ENCODE results near the gene RHCG. TPM values are rescaled to one million over a fixed set of nuclear protein-coding genes. Genes with fewer than 3 reads are reported as not detected.

RHCG gene
- total RNA-seq, 1 experiment from 2014 or later, result not detected

- no peak for ATAC-seq
- POLR2A ChIA-PET (ENCODE audit: unreplicated experiment), result no interaction called here
These were observed 36.3 kb downstream of the RHCG start for GRCh38 chr15:89460048-89460447.

GRCh38 chr15:89459271-89460038 is 36.9 kb downstream of the RHCG start:
- no peaks in the 10 kb centered on the region for H3K27me3 ChIP-seq (ENCODE audit: low read length)
- ChIA-PET POLR2A (ENCODE audit: unreplicated experiment) (no interaction called here), CTCF (no interaction called here)
- no peak overlapping the region for H2AFZ ChIP-seq (ENCODE audit: low read length)
- no peaks in the 10 kb centered on the region for H3K9me3 ChIP-seq (ENCODE audit: low read length)
- no peaks in the 10 kb centered on the region for H3K79me2 ChIP-seq (ENCODE audit: low read length)
- no peaks in the 10 kb centered on the region for H3F3A ChIP-seq (ENCODE audit: low read length, unreplicated experiment)
- H3K9me2 ChIP-seq (replicated peaks; ENCODE audit: low read length), result no peaks in the 10 kb centered on the region
- no peaks in the 10 kb centered on the region for H4K20me1 ChIP-seq (ENCODE audit: low read length)
- no peaks in the 10 kb centered on the region for H3K36me3 ChIP-seq (ENCODE audit: low read depth, low read length)
- DNase-seq (no peak), ATAC-seq (no peak)
- no peak overlapping the region for H3K4me3 ChIP-seq (ENCODE audit: low read length)
- no peak overlapping the region for H3K9ac ChIP-seq (ENCODE audit: low read length)
- no TSS peak for BruUV-seq (replicated peaks)
- no peaks in the 10 kb centered on the region for H3K4me1 ChIP-seq (ENCODE audit: insufficient read depth, low read length)
- TF ChIP-seq EZH2phosphoT487 (IDR thresholded peaks at IDR 0.05; ENCODE audit: borderline replicate concordance, low read length) (no peak), EZH2 (IDR thresholded peaks at IDR 0.05; ENCODE audit: low read length, unreplicated experiment) (no peak), CTCF (conservative IDR thresholded peaks at IDR 0.05; ENCODE audit: low read depth, low read length) (no peak)
- intact Hi-C loops (cut with micrococcal nuclease), result no loop called here
- H3K27ac ChIP-seq (ENCODE audit: low read length), result no peak overlapping the region
- H3K4me2 ChIP-seq (ENCODE audit: low read length), result no peak overlapping the region

More at GRCh38 chr15:89460048-89460447, 36.3 kb downstream of the RHCG start:
- no peaks in the 10 kb centered on the region for H3K4me1 ChIP-seq (ENCODE audit: insufficient read depth, low read length)
- CTCF ChIA-PET, result no interaction called here
- no peaks in the 10 kb centered on the region for H3F3A ChIP-seq (ENCODE audit: low read length, unreplicated experiment)
- no peak for DNase-seq
- no peak overlapping the region for H3K4me2 ChIP-seq (ENCODE audit: low read length)
- TF ChIP-seq EZH2phosphoT487 (IDR thresholded peaks at IDR 0.05; ENCODE audit: borderline replicate concordance, low read length), result no peak
- TF ChIP-seq EZH2 (IDR thresholded peaks at IDR 0.05; ENCODE audit: low read length, unreplicated experiment), result no peak
- TF ChIP-seq CTCF (conservative IDR thresholded peaks at IDR 0.05; ENCODE audit: low read depth, low read length), result no peak
- intact Hi-C loops (cut with micrococcal nuclease), result no loop called here
- no TSS peak for BruUV-seq (replicated peaks)
- no peaks in the 10 kb centered on the region for H3K9me3 ChIP-seq (ENCODE audit: low read length)
- no peaks in the 10 kb centered on the region for H3K27me3 ChIP-seq (ENCODE audit: low read length)
- H2AFZ ChIP-seq (ENCODE audit: low read length), result no peak overlapping the region
- no peak overlapping the region for H3K4me3 ChIP-seq (ENCODE audit: low read length)
- no peak overlapping the region for H3K9ac ChIP-seq (ENCODE audit: low read length)
- no peak overlapping the region for H3K27ac ChIP-seq (ENCODE audit: low read length)
- no peaks in the 10 kb centered on the region for H3K36me3 ChIP-seq (ENCODE audit: low read depth, low read length)
- H3K9me2 ChIP-seq (replicated peaks; ENCODE audit: low read length), result no peaks in the 10 kb centered on the region
- H4K20me1 ChIP-seq (ENCODE audit: low read length), result no peaks in the 10 kb centered on the region
- H3K79me2 ChIP-seq (ENCODE audit: low read length), result no peaks in the 10 kb centered on the region

- Histone ChIP-seq H3K4me1 (ENCODE audit: insufficient read depth, low read length) (no peaks in the 10 kb centered on the region), H3K9me2 (replicated peaks; ENCODE audit: low read length) (no peaks in the 10 kb centered on the region), H3K27ac (ENCODE audit: low read length) (no peak overlapping the region), H3K4me2 (ENCODE audit: low read length) (no peak overlapping the region), H3K36me3 (ENCODE audit: low read depth, low read length) (no peaks in the 10 kb centered on the region), H4K20me1 (ENCODE audit: low read length) (no peaks in the 10 kb centered on the region), H2AFZ (ENCODE audit: low read length) (no peak overlapping the region), H3K4me3 (ENCODE audit: low read length) (no peak overlapping the region), H3K9ac (ENCODE audit: low read length) (no peak overlapping the region), H3K79me2 (ENCODE audit: low read length) (no peaks in the 10 kb centered on the region), H3F3A (ENCODE audit: low read length, unreplicated experiment) (no peaks in the 10 kb centered on the region), H3K9me3 (ENCODE audit: low read length) (no peaks in the 10 kb centered on the region), H3K27me3 (ENCODE audit: low read length) (no peaks in the 10 kb centered on the region)
- intact Hi-C loops (cut with micrococcal nuclease), result no loop called here
- ChIA-PET CTCF (no interaction called here), POLR2A (ENCODE audit: unreplicated experiment) (no interaction called here)
- BruUV-seq (replicated peaks), result no TSS peak
- DNase-seq (no peak), ATAC-seq (no peak)
- TF ChIP-seq EZH2 (IDR thresholded peaks at IDR 0.05; ENCODE audit: low read length, unreplicated experiment), result no peak
- no peak for TF ChIP-seq CTCF (conservative IDR thresholded peaks at IDR 0.05; ENCODE audit: low read depth, low read length)
These were observed 37.9 kb downstream of the RHCG start for GRCh38 chr15:89458440-89458839.
